ENCODE data around the gene PSMC4. TPM values are rescaled to one million over a fixed set of nuclear protein-coding genes. Genes with fewer than 3 reads are reported as not detected.
A peak's percentile ranks its signal among the peaks of the same experiment; 100 is the strongest.

PSMC4 gene
- 111 and 119 TPM in 2 replicates for total RNA-seq (2021)
- long read RNA-seq, transcript PSMC4-201 (11 exons, 1,591 nt) = major isoform, 739 of 796 reads
- long read RNA-seq, transcript PSMC4-202 (11 exons, 1,333 nt) = minor isoform, 8 of 796 reads
- long read RNA-seq, transcript PSMC4-203 (10 exons, 1,532 nt) = minor isoform, 14 of 796 reads
- long read RNA-seq, partial matches to known transcripts = 14 of 796 reads
- long read RNA-seq, other reads (novel, unspliced or antisense) = 21 of 796 reads

DNA sequence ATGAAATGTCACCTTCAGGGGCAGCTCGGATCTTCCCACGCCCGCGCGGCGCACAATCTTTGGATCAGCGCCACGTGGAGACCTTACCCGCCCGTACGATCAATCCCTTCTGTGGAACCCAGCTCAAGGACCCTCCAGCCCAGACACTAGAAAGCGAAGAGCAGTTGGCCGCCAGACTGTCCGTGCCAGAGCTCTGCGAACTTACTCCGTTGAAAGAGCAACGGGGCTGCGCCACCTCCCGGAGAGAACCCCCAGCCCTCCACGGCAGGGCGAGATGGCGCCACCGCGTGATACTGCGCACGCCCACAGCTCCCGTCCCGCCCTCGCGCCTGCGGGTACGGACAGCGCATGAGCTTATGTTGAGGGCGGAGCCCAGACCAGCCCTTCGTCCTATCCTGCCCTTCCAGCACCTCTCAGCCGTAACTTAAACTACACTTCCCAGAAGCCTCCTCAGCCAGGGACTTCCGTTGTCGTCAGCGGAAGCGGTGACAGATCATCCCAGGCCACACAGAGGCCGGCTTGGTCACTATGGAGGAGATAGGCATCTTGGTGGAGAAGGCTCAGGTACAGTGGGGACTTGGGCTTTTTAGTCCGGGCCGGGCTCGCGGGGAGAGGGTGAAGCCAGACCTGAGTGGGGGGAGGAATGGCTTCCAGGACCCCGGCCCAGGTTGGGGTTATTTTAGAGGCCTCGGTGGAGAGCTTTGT lies at the start of gene PSMC4:
PSMC4 (plus strand) TSS at position 491 of the 705 bp plus-strand sequence; CDS start at position 529, 38 bp downstream.
- Histone ChIP-seq H2BK120ac (ENCODE audit: low read depth, low read length, poor library complexity, severe bottlenecking) (no peak within 1 kb of the TSS), H3K9me3 (ENCODE audit: control insufficient read depth, low read depth, low read length) (no peaks in the 10 kb centered on the region), H2BK5ac (ENCODE audit: insufficient read length, low read length) (no peak within 1 kb of the TSS), H3K14ac (ENCODE audit: insufficient read depth, low read length) (peak within 1 kb of the TSS; percentile 36; the same call in 1 of the 2 replicates), H4K20me1 (ENCODE audit: control insufficient read depth, insufficient read depth, insufficient read length) (no peaks in the 10 kb centered on the region), H2BK12ac (ENCODE audit: insufficient read length, low read depth, low read length) (no peak within 1 kb of the TSS), H3K23ac (ENCODE audit: insufficient read length, low read depth, low read length) (no peak within 1 kb of the TSS), H3K23me2 (ENCODE audit: insufficient read length, low read depth, low read length, poor library complexity, severe bottlenecking) (peaks cover 4% of the 10 kb centered on the region), H4K91ac (ENCODE audit: insufficient read length, low read depth, low read length) (no peak within 1 kb of the TSS), H2AFZ (ENCODE audit: low read length) (no peak within 1 kb of the TSS), H2BK20ac (ENCODE audit: low read depth, low read length, poor library complexity, severe bottlenecking) (no peak within 1 kb of the TSS), H3K4me2 (ENCODE audit: insufficient read depth, insufficient read length, low read length) (peak within 1 kb of the TSS; percentile 96), H3K4ac (ENCODE audit: low read depth, low read length) (no peak within 1 kb of the TSS), H2BK15ac (ENCODE audit: low read depth, low read length) (no peak within 1 kb of the TSS), H3K9ac (ENCODE audit: extremely low read depth, insufficient read length, low read length) (peak within 1 kb of the TSS; percentile 85), H3K18ac (ENCODE audit: insufficient read length, low read depth, low read length) (peak within 1 kb of the TSS; percentile 66), H3K27ac (ENCODE audit: insufficient read length, low read depth, low read length) (no peak within 1 kb of the TSS), H3K56ac (ENCODE audit: insufficient read length, low read depth, low read length) (no peak within 1 kb of the TSS), H4K5ac (ENCODE audit: insufficient read length, low read depth, low read length) (no peak within 1 kb of the TSS), H3K27me3 (ENCODE audit: insufficient read depth, low read length) (no peaks in the 10 kb centered on the region; the same call in none of the 2 replicates), H4K8ac (replicated peaks; ENCODE audit: insufficient read length, low read depth, low read length) (no peak within 1 kb of the TSS), H3K4me1 (ENCODE audit: insufficient read depth, low read length) (peaks cover 7% of the 10 kb centered on the region; the same call in 1 of the 2 replicates), H2AK5ac (ENCODE audit: insufficient read length, low read length) (no peak within 1 kb of the TSS), H3K79me2 (ENCODE audit: insufficient read depth, low read length) (peaks cover 8% of the 10 kb centered on the region; the same call in 1 of the 2 replicates), H3K79me1 (ENCODE audit: insufficient read depth, low read depth, low read length, poor library complexity, severe bottlenecking) (peaks cover 5% of the 10 kb centered on the region), H3T11ph (ENCODE audit: low read length) (no peak within 1 kb of the TSS)
- TF ChIP-seq, protein P1, sequence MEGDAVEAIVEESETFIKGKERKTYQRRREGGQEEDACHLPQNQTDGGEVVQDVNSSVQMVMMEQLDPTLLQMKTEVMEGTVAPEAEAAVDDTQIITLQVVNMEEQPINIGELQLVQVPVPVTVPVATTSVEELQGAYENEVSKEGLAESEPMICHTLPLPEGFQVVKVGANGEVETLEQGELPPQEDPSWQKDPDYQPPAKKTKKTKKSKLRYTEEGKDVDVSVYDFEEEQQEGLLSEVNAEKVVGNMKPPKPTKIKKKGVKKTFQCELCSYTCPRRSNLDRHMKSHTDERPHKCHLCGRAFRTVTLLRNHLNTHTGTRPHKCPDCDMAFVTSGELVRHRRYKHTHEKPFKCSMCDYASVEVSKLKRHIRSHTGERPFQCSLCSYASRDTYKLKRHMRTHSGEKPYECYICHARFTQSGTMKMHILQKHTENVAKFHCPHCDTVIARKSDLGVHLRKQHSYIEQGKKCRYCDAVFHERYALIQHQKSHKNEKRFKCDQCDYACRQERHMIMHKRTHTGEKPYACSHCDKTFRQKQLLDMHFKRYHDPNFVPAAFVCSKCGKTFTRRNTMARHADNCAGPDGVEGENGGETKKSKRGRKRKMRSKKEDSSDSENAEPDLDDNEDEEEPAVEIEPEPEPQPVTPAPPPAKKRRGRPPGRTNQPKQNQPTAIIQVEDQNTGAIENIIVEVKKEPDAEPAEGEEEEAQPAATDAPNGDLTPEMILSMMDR (conservative IDR thresholded peaks at IDR 0.05) = peak; percentile 72
- Mint-ChIP-seq H3K4me3 (peak within 1 kb of the TSS; percentile 99), H3K27ac (peak within 1 kb of the TSS; percentile 88 to 99 (median 98)), H3K4me1 (peaks cover 14 to 18% of the 10 kb centered on the region in 2 experiments), H3K36me3 (ENCODE audit: insufficient read depth in 1 of 3, low read depth in 3 of 3) (peaks cover 37 to 46% (median 44%) of the 10 kb centered on the region in 3 experiments), H3K9me3 (0 out of 5 replicates have a peak, but pooled peaks cover 0 to 4% of the 10 kb centered on the region in 2 experiments), H3K27me3 (ENCODE audit: low read depth) (no peaks in the 10 kb centered on the region; the same call in 1 of the 2 replicates)
- WGBS (ENCODE audit: extremely low coverage, insufficient read length, low lambda C conversion rate) = no CpG with 5 or more reads among the region's 47 CpGs
- DNase-seq = peak; percentile 99
